ENCODE measurements around the gene DALRD3.
A peak's percentile ranks its signal among the peaks of the same experiment; 100 is the strongest.

DALRD3 gene

GRCh38 chr3:48982016-48982415 is 36.4 kb downstream of the DALRD3 start:
- H3K4me3 Mint-ChIP-seq: no peak overlapping the region
- ATAC-seq: no peak
- no peaks in the 10 kb centered on the region for H3K4me1 Mint-ChIP-seq
- no peaks in the 10 kb centered on the region for H3K9me3 Mint-ChIP-seq
- peak overlapping the region; percentile 61 for H3K27ac Mint-ChIP-seq
- peaks cover 42% of the 10 kb centered on the region for H3K36me3 Mint-ChIP-seq
- H3K27me3 Mint-ChIP-seq: no peaks in the 10 kb centered on the region

- Mint-ChIP-seq H3K9me3 (no peaks in the 10 kb centered on the region), H3K36me3 (peaks cover 53% of the 10 kb centered on the region), H3K4me1 (no peaks in the 10 kb centered on the region), H3K27me3 (no peaks in the 10 kb centered on the region), H3K27ac (no peak overlapping the region), H3K4me3 (no peak overlapping the region)
- no peak for ATAC-seq
Observed at GRCh38 chr3:48980295-48980694, 38.1 kb downstream of the DALRD3 start.

- H3K27ac Mint-ChIP-seq: no peak overlapping the region
- no peaks in the 10 kb centered on the region for H3K9me3 Mint-ChIP-seq
- no peaks in the 10 kb centered on the region for H3K27me3 Mint-ChIP-seq
- ATAC-seq: no peak
- no peaks in the 10 kb centered on the region for H3K4me1 Mint-ChIP-seq
- H3K4me3 Mint-ChIP-seq: no peak overlapping the region
- H3K36me3 Mint-ChIP-seq: peaks cover 61% of the 10 kb centered on the region
Observed at GRCh38 chr3:48979451-48979850, 38.9 kb downstream of the DALRD3 start.

- ATAC-seq: no peak
- peaks cover 66% of the 10 kb centered on the region for H3K36me3 Mint-ChIP-seq
- no peaks in the 10 kb centered on the region for H3K9me3 Mint-ChIP-seq
Observed at GRCh38 chr3:48974076-48974864, 44.1 kb downstream of the DALRD3 start.

GRCh38 chr3:48970586-48970985 is 47.8 kb downstream of the DALRD3 start:
- no peak overlapping the region for H3K27ac Mint-ChIP-seq
- H3K36me3 Mint-ChIP-seq: peaks cover 67% of the 10 kb centered on the region
- no peaks in the 10 kb centered on the region for H3K9me3 Mint-ChIP-seq
- H3K27me3 Mint-ChIP-seq: no peaks in the 10 kb centered on the region
- H3K4me3 Mint-ChIP-seq: no peak overlapping the region
- H3K4me1 Mint-ChIP-seq: no peaks in the 10 kb centered on the region
- ATAC-seq: no peak

More at GRCh38 chr3:48974076-48974864, 44.1 kb downstream of the DALRD3 start:
- Mint-ChIP-seq H3K27ac (no peak overlapping the region), H3K27me3 (no peaks in the 10 kb centered on the region), H3K4me3 (no peak overlapping the region), H3K4me1 (no peaks in the 10 kb centered on the region)

GRCh38 chr3:48966876-48967361 is 51.5 kb downstream of the DALRD3 start:
- H3K27me3 Mint-ChIP-seq: no peaks in the 10 kb centered on the region
- peaks cover 62% of the 10 kb centered on the region for H3K36me3 Mint-ChIP-seq
- ATAC-seq: no peak
- H3K9me3 Mint-ChIP-seq: no peaks in the 10 kb centered on the region
- H3K27ac Mint-ChIP-seq: no peak overlapping the region
- no peak overlapping the region for H3K4me3 Mint-ChIP-seq
- H3K4me1 Mint-ChIP-seq: no peaks in the 10 kb centered on the region

GRCh38 chr3:48966367-48966766 is 52.0 kb downstream of the DALRD3 start:
- Mint-ChIP-seq H3K4me1 (no peaks in the 10 kb centered on the region), H3K27me3 (no peaks in the 10 kb centered on the region), H3K4me3 (no peak overlapping the region), H3K36me3 (peaks cover 61% of the 10 kb centered on the region), H3K9me3 (no peaks in the 10 kb centered on the region), H3K27ac (no peak overlapping the region)
- no peak for ATAC-seq

Data from stimulated activated memory B cell treated with anti-CD40 and anti-IgM and Interleukin-4, amounts not matched to agents 10 μg/mL and 1 μg/mL and 100 μg/mL, for 72 hours (primary cell).